K562 (cell line): ENCODE data around the gene RHEBL1. TPM values are rescaled to one million over a fixed set of nuclear protein-coding genes. Genes with fewer than 3 reads are reported as not detected.
A peak's percentile ranks its signal among the peaks of the same experiment; 100 is the strongest.

Source experiments
- BCOR ChIP-seq: fragments of 450-650 bp; IDR thresholded peaks from 2 replicates; pipeline ENCODE4 v1.6.1; 2016
- CEBPB ChIP-seq: fragments of 450-650 bp; IDR thresholded peaks from 2 replicates; pipeline ENCODE4 v1.6.1; 2016; ENCODE audit warnings: missing genetic modification characterization, missing compliant biosample characterization
- DIDO1 ChIP-seq: fragments of 450-650 bp; IDR thresholded peaks from 2 replicates; pipeline ENCODE4 v1.6.1; 2016; ENCODE audit warnings: low read depth, missing biosample characterization, missing genetic modification characterization
- ESRRB ChIP-seq: fragments of 250-450 bp; sonication (Bioruptor Pico); IDR thresholded peaks from 2 replicates; pipeline ENCODE4 v1.5.0; 2020; ENCODE audit warnings: mild to moderate bottlenecking, moderate library complexity, borderline replicate concordance
- FUS ChIP-seq: fragments of 200-400 bp; formaldehyde crosslinking; optimal IDR thresholded peaks from 2 replicates; pipeline ENCODE3; 2017; ENCODE audit warnings: low read depth, low read length
- HDAC3 ChIP-seq: fragments of 450-650 bp; IDR thresholded peaks from 2 replicates; pipeline ENCODE4 v1.6.1; 2018; ENCODE audit warnings: borderline replicate concordance, mild to moderate bottlenecking, moderate library complexity; ENCODE audit not compliant: partially characterized antibody
- HIVEP1 ChIP-seq: fragments of 250-450 bp; sonication (Bioruptor Pico); IDR thresholded peaks from 2 replicates; pipeline ENCODE4 v1.4.0; 2020; ENCODE audit warnings: mild to moderate bottlenecking
- KLF13 ChIP-seq: fragments of 450-650 bp; IDR thresholded peaks from 2 replicates; pipeline ENCODE4 v1.6.1; 2016; ENCODE audit warnings: missing genetic modification characterization, low read depth, mild to moderate bottlenecking, missing compliant biosample characterization, moderate library complexity, borderline replicate concordance
- MED1 ChIP-seq: sonication (generic); formaldehyde crosslinking; IDR thresholded peaks from 2 replicates; pipeline ENCODE4 v1.8.1; 2023; ENCODE audit warnings: missing genetic modification reagents, borderline replicate concordance
- NFRKB ChIP-seq: fragments of 450-650 bp; IDR thresholded peaks from 2 replicates; pipeline ENCODE4 v1.6.1; 2016; ENCODE audit warnings: low read depth
- NR4A1 ChIP-seq, 2 experiments: fragments of 250-450 bp in 1 of 2; fragments of 450-650 bp in 1 of 2; sonication (Bioruptor Pico) in 1 of 2; IDR thresholded peaks; 2 replicates each; pipeline versions ENCODE4 v1.4.0 to v1.6.1; 2016 to 2020; ENCODE audit warnings: mild to moderate bottlenecking in 2 of 2, missing compliant biosample characterization in 1 of 2, missing genetic modification characterization in 1 of 2, moderate library complexity in 1 of 2
- RBM17 ChIP-seq: fragments of 200-400 bp; formaldehyde crosslinking; IDR thresholded peaks from 2 replicates; pipeline ENCODE4 v1.6.1; 2017; ENCODE audit warnings: low read depth, mild to moderate bottlenecking, low read length, borderline replicate concordance
- SAFB ChIP-seq: fragments of 200-400 bp; formaldehyde crosslinking; IDR thresholded peaks from 2 replicates; pipeline ENCODE4 v1.6.1; 2017; ENCODE audit warnings: low read depth, low read length, borderline replicate concordance
- SMARCA4 ChIP-seq: fragments of 450-650 bp; IDR thresholded peaks from 2 replicates; pipeline ENCODE4 v1.6.1; 2016
- SMARCB1 ChIP-seq: IDR thresholded peaks from 2 replicates; pipeline ENCODE4 v1.6.1; 2011; ENCODE audit warnings: improper control_type of control experiment, low read depth; ENCODE audit not compliant: insufficient read length
- SOX6 ChIP-seq: fragments of 450-650 bp; IDR thresholded peaks from 2 replicates; pipeline ENCODE4 v1.6.1; 2014; ENCODE audit warnings: mild to moderate bottlenecking
- TCF3 ChIP-seq: sonication (generic); formaldehyde crosslinking; IDR thresholded peaks from 2 replicates; pipeline ENCODE4 v1.4.0; 2020; ENCODE audit warnings: mild to moderate bottlenecking, missing genetic modification reagents
- TCFL5 ChIP-seq: fragments of 250-450 bp; sonication (Bioruptor Pico); conservative IDR thresholded peaks from 2 replicates; pipeline ENCODE4 v1.6.1; 2021; ENCODE audit warnings: mild to moderate bottlenecking, moderate library complexity, matching md5 sums
- TRIM28 ChIP-seq: fragments of 450-650 bp; IDR thresholded peaks from 2 replicates; pipeline ENCODE4 v1.6.1; 2017
- U2AF1 ChIP-seq: fragments of 200-400 bp; formaldehyde crosslinking; optimal IDR thresholded peaks from 2 replicates; pipeline ENCODE3; 2017; ENCODE audit warnings: mild to moderate bottlenecking, low read depth, low read length, moderate library complexity
- ZNF184 ChIP-seq: sonication (generic); formaldehyde crosslinking; IDR thresholded peaks from 2 replicates; pipeline ENCODE4 v1.5.0; 2020; ENCODE audit warnings: missing genetic modification reagents
- ZNF354B ChIP-seq: fragments of 250-450 bp; sonication (Bioruptor Pico); IDR thresholded peaks from 2 replicates; pipeline ENCODE4 v1.4.0; 2020
- ZNF764 ChIP-seq: fragments of 250-450 bp; sonication (Bioruptor Pico); IDR thresholded peaks from 2 replicates; pipeline ENCODE4 v1.4.0; 2020; ENCODE audit warnings: low read depth, mild to moderate bottlenecking, moderate library complexity
- ZSCAN32 ChIP-seq: fragments of 450-650 bp; formaldehyde crosslinking; IDR thresholded peaks from 2 replicates; pipeline ENCODE4 v1.4.0; 2020; ENCODE audit warnings: mild to moderate bottlenecking, moderate library complexity
- polyA plus RNA-seq, 8 experiments: library from polyadenylated mRNA; depleted of rRNA in 4 of 8; stranded (reverse) in 5 of 8; unstranded in 3 of 8; fragments of >200 nt; fragmentation: Nextera tagmentation in 2 of 8; fragmentation: Illumina TruSeq in 1 of 8; extraction: Ambion mirVana in 2 of 8; extraction: Trizol in 1 of 8; gene quantifications; 2 replicates each; pipeline versions ENCODE4 v1.2.1 to v1.2.3, GENCODE V29; 2011 to 2014; ENCODE audit warnings: inconsistent platforms in 1 of 8, missing spikeins in 1 of 8
- total RNA-seq, 7 experiments: library from RNA; depleted of rRNA in 6 of 7; stranded (reverse); fragments of >200 nt in 6 of 7; fragmentation: Illumina TruSeq in 2 of 7; extraction: Trizol in 2 of 7; gene quantifications; 2 replicates each; pipeline versions ENCODE4 v1.2.1 to v1.2.3, GENCODE V29; 2011 to 2021; ENCODE audit warnings: low replicate concordance in 1 of 7
- TF ChIP-seq, protein P1 (sequence below): fragments of 250-450 bp; sonication (Bioruptor Pico); IDR thresholded peaks from 2 replicates; pipeline ENCODE4 v1.8.0; 2022; ENCODE audit warnings: moderate library complexity, mild to moderate bottlenecking, inconsistent platforms
- TF ChIP-seq, protein P2 (sequence below), 2 experiments: fragments of 150-350 bp in 1 of 2; IDR thresholded peaks; 2 replicates each; pipeline ENCODE4 v1.6.1; 2012 to 2016; ENCODE audit warnings: low read depth in 2 of 2, low read length in 2 of 2, mild to moderate bottlenecking in 1 of 2, moderate library complexity in 1 of 2

RHEBL1 gene
- total and polyA plus RNA-seq, 9 of the 15 experiments (the other 6 are each of a cell fraction or from before 2014, with no cell fraction given) = 4.3 to 36.1 (median 8.2) TPM

DNA sequence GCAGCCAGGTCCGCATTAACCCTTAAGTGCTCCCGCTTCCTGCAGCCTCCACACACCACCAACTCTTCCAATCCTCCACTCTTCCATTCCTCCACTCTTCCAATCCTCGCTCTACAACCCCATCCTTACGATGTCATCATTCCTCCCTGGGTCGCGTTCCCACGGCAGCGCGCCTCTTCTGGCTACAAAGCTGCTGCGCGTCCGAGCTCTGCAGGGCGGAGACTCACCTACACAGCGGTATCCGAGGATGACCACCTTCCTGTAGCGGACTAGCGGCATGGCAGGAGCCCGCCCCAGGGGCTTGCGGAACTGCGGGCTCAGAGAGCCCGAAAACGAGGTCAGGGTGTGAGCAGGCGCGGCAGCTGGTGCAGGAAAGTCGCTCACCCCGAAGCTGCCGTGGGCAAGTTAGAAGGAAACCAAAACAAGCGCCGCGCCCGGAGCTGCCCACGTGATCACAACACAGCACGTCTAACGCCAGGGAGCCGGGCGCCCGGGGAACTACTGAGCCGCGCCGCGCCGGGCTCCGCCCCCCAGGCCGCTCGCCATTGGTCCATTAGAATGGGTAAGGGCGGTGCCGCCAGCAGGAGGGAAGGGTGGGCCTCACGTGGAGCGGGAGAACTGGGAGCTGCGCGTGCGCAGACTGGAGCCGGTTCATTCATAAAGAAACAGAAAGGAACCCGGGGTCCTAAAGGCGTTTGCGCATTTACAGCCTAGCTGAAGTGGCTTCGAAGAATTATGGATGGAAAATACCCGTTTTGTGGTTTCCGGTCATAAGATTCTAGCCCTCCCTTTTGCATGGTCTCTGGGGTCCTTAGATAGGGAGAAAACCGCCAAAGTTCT is at the start of gene RHEBL1 (continued):
- TF ChIP-seq, protein P1, sequence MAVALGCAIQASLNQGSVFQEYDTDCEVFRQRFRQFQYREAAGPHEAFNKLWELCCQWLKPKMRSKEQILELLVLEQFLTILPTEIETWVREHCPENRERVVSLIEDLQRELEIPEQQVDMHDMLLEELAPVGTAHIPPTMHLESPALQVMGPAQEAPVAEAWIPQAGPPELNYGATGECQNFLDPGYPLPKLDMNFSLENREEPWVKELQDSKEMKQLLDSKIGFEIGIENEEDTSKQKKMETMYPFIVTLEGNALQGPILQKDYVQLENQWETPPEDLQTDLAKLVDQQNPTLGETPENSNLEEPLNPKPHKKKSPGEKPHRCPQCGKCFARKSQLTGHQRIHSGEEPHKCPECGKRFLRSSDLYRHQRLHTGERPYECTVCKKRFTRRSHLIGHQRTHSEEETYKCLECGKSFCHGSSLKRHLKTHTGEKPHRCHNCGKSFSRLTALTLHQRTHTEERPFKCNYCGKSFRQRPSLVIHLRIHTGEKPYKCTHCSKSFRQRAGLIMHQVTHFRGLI = no peak
- TF ChIP-seq TCFL5 (CRISPR knock-in tag) = no peak
- TF ChIP-seq U2AF1 = no peak
- TF ChIP-seq NR4A1 (CRISPR knock-in tag; IDR thresholded peaks at IDR 0.05) = no peak
- TF ChIP-seq NR4A1 (tag; IDR thresholded peaks at IDR 0.05) = no peak
- TF ChIP-seq, protein P2, sequence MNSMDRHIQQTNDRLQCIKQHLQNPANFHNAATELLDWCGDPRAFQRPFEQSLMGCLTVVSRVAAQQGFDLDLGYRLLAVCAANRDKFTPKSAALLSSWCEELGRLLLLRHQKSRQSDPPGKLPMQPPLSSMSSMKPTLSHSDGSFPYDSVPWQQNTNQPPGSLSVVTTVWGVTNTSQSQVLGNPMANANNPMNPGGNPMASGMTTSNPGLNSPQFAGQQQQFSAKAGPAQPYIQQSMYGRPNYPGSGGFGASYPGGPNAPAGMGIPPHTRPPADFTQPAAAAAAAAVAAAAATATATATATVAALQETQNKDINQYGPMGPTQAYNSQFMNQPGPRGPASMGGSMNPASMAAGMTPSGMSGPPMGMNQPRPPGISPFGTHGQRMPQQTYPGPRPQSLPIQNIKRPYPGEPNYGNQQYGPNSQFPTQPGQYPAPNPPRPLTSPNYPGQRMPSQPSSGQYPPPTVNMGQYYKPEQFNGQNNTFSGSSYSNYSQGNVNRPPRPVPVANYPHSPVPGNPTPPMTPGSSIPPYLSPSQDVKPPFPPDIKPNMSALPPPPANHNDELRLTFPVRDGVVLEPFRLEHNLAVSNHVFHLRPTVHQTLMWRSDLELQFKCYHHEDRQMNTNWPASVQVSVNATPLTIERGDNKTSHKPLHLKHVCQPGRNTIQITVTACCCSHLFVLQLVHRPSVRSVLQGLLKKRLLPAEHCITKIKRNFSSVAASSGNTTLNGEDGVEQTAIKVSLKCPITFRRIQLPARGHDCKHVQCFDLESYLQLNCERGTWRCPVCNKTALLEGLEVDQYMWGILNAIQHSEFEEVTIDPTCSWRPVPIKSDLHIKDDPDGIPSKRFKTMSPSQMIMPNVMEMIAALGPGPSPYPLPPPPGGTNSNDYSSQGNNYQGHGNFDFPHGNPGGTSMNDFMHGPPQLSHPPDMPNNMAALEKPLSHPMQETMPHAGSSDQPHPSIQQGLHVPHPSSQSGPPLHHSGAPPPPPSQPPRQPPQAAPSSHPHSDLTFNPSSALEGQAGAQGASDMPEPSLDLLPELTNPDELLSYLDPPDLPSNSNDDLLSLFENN (IDR thresholded peaks at IDR 0.05; ENCODE audit: low read depth in 2 of 2, low read length in 2 of 2) = no peak
- peak; percentile 51; the same call in 1 of the 2 replicates for TF ChIP-seq SOX6
- no peak for TF ChIP-seq TCF3 (CRISPR knock-in tag)
- no peak for TF ChIP-seq ESRRB (CRISPR knock-in tag)
- no peak for TF ChIP-seq ZNF354B (CRISPR knock-in tag)
- TF ChIP-seq NFRKB = no peak
- TF ChIP-seq FUS = no peak
- TF ChIP-seq KLF13 (tag) = no peak
- peak; percentile 66; the same call in 1 of the 2 replicates for TF ChIP-seq BCOR
- no peak for TF ChIP-seq HIVEP1
- no peak for TF ChIP-seq MED1 (CRISPR knock-in tag)
- TF ChIP-seq SAFB = no peak
- no peak for TF ChIP-seq ZSCAN32 (CRISPR knock-in tag)
- no peak; the same call in 1 of the 2 replicates for TF ChIP-seq DIDO1 (tag)
- TF ChIP-seq RBM17 = no peak
- 0 out of 2 replicates have a peak, but pooled peaks have one; percentile 43 for TF ChIP-seq TRIM28
- TF ChIP-seq SMARCA4 = peak; percentile 42; the same call in 1 of the 2 replicates
- TF ChIP-seq ZNF184 (CRISPR knock-in tag) = no peak
- TF ChIP-seq HDAC3 = no peak
- no peak for TF ChIP-seq ZNF764
- no peak for TF ChIP-seq SMARCB1
- peak; percentile 51; the same call in 1 of the 2 replicates for TF ChIP-seq CEBPB (tag)
